CD4-positive, alpha-beta T cell treated with Interleukin-4 for 4 hours (primary cell): ENCODE data around the gene OR6C65.
"Not testable (repeated sequence)": the region's sequence is repeated elsewhere in the genome, so short reads cannot be mapped to it uniquely, and the experiment has no call there.

Experiments
- DNase-seq: peaks from one replicate; pipeline ENCODE4 v3.0.0-alpha.2; 2020

Gene OR6C65

GRCh38 chr12:55400229-55400628, at the start of gene OR6C65:
Gene OR6C65, plus strand, starts transcription at chr12:55400529. Its CDS starts 0 bp downstream, at chr12:55400529.
- no peak for DNase-seq

DNA sequence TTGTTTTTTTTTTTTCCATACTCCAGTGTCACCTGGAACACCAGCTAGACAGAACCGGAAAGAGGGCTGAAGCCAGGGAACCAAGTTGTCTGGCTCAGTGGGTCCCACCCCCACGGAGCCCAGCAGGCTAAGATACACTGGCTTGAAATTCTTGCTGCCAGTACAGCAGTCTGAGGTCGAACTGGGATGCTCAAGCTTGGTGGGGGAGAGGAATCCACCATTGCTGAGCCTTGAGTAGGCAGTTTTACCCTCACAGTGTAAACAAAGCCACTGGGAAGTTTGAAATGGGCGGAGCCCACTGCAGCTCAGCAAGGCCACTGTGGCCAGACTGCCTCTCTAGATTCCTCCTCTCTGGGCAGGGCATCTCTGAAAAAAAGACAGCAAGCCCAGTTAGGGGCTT, 45.0 kb upstream of the OR6C65 start:
- DNase-seq: not testable (repeated sequence)

DNA sequence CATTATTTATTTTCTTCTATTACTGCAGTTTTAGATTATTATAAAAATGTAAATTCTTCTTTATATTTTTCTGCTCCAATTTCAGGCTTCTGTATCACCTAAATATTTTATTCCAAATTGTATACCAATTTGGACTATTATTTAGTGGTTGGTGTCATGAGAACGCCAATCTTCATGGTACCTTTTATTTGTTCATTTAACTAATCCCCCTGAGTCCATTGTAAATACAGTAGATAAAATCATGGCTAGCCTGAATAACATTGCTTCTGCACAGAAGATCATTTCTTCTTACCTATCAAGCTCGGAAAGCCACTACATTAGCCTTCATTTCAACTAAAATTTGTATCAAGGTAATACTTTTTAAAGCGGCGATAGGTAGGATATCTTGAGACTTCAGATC, 37.7 kb upstream of the OR6C65 start, which contains the start of gene OR6C75:
Gene OR6C75, plus strand, starts transcription at position 301 of the 400 bp plus-strand sequence. CDS start 2,136 bp downstream, outside the sequence.
- no peak for DNase-seq

DNA sequence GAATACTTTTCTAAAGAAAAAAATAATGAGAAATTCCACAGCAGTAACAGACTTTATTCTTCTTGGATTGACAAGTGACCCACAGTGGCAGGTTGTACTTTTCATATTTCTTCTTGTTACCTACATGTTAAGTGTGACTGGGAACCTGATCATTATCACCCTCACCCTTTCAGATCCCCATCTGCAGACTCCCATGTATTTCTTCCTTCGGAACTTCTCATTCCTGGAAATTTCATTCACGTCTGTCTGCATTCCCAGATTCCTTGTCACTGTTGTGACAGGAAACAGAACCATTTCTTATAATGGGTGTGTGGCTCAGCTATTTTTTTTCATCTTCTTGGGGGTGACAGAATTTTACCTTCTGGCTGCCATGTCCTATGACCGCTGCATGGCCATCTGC, 35.2 kb upstream of the OR6C65 start:
- no peak for DNase-seq

GRCh38 chr12:55372521-55372920, 27.8 kb upstream of the OR6C65 start:
- no peak for DNase-seq

DNA sequence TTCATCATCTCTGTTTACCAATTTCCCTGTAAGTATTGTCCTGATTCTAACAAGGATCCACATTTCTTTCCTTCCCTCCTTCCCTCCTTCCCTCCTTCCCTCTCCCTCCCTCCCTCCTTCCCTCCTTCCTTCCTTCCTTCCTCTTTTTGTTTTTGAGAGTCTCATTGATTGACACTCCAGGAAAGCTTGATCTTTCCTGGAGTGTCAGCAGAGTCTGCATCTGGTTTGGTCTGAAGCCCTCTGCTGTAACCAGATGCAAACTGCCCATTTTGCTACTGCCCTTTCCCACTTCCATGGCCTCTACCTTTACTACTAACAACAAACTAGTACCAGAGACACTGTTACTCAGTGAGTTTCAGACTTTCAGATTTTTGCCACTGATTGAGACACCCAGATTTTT, 14.4 kb upstream of the OR6C65 start:
- DNase-seq: no peak

DNA sequence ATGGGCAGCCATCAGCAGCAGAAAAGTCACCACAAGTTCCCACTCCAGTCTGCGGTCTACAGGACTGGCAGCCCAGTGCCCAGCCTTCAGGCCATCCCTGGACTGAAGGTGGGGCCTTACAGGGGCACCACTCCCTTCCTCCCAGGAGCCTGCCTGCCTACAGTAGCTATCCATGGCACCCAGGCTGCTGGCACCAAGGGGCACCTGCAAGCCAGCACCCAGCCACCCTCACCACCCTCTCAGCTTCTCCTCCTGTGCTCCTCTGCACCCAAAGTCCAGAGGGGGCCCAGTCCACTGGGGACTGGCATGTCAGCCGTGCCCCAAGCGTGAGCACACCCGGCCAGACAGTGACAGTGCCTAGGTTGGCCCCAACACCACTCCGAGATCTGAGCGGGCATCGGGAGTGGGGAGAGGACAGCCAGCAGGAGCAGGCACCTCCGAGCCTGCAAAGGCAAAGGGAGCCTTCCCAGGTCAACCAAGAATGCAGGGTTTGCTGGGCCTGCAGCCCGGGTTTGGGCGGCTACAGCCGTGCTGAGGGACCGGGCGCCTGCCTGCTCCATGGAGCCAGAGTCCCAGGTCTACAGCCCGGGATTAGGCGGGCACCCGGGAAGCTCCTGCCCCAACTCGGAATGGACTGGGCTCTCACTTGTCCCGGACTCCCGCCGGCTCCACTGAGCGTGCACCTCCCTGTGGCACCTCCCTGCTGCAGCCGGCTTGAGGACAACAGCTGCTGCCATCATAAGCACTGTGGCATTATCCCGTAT, 8.1 kb upstream of the OR6C65 start:
- no peak for DNase-seq

GRCh38 chr12:55396326-55396725, 4.0 kb upstream of the OR6C65 start:
- no peak for DNase-seq

GRCh38 chr12:55407866-55408265, 7.5 kb downstream of the OR6C65 start:
- no peak for DNase-seq

- not testable (repeated sequence) for DNase-seq
Measured at GRCh38 chr12:55409133-55409532, 8.8 kb downstream of the OR6C65 start.

GRCh38 chr12:55412138-55412537, 11.8 kb downstream of the OR6C65 start:
- not testable (repeated sequence) for DNase-seq

GRCh38 chr12:55413498-55414388, 13.4 kb downstream of the OR6C65 start:
- not testable (repeated sequence) for DNase-seq

- not testable (repeated sequence) for DNase-seq
Measured at GRCh38 chr12:55414396-55414823, 14.1 kb downstream of the OR6C65 start.

- DNase-seq: not testable (repeated sequence)
Measured at GRCh38 chr12:55414889-55415288, 14.6 kb downstream of the OR6C65 start.

GRCh38 chr12:55416961-55417360, 16.6 kb downstream of the OR6C65 start:
- DNase-seq: no peak

DNA sequence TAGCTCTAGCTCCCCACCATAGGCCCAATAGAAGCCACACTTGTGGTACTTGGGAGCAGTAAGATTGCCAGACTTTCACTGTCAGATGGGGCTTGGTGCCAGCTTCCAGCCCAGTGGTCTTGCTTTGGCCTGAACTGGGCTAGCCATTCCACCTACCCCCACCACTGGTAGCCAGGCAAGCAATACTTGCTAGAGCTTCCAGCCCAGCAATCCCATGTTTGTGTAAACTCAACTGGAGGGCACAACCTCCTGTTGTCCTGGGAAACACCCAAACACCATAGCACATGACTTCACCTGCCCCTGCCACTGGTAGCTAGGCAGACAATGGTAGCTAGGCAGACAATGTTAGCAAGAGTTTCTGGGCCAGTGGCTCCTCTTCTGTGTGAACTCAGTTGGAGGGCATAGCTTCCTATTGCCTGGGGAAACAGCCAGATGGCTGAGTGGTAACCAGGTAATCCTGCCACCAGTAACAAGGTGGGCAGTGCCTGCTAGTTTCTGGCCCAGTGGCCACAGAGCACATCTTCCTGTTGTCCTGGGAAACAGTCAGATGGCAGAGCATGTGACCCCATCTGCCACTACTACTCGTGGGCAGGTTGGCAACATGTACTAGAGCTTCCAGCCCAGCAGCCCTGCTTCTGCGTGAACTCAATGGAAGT, 20.1 kb downstream of the OR6C65 start:
- DNase-seq: no peak

DNA sequence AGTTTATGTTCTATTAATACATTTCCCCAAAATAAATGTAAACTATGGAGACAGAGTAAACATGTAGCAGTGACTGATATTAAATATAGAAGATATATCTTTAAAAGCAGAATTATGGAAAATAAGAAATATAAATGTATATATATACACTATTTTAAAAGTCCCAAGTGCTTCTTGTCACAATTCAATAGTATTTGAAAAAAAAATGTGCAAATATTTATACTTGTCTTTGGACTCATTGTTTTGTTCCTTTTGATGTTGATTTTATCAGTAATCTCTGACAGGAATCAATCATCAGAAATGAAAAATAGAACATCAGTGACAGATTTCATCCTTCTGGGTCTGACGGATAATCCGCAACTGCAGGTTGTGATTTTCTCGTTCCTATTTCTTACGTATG, 25.6 kb downstream of the OR6C65 start, which contains the start of gene OR6C76:
Gene OR6C76, plus strand, starts transcription at position 301 of the 400 bp plus-strand sequence. Its CDS starts 0 bp downstream, at position 301.
- DNase-seq: no peak

DNA sequence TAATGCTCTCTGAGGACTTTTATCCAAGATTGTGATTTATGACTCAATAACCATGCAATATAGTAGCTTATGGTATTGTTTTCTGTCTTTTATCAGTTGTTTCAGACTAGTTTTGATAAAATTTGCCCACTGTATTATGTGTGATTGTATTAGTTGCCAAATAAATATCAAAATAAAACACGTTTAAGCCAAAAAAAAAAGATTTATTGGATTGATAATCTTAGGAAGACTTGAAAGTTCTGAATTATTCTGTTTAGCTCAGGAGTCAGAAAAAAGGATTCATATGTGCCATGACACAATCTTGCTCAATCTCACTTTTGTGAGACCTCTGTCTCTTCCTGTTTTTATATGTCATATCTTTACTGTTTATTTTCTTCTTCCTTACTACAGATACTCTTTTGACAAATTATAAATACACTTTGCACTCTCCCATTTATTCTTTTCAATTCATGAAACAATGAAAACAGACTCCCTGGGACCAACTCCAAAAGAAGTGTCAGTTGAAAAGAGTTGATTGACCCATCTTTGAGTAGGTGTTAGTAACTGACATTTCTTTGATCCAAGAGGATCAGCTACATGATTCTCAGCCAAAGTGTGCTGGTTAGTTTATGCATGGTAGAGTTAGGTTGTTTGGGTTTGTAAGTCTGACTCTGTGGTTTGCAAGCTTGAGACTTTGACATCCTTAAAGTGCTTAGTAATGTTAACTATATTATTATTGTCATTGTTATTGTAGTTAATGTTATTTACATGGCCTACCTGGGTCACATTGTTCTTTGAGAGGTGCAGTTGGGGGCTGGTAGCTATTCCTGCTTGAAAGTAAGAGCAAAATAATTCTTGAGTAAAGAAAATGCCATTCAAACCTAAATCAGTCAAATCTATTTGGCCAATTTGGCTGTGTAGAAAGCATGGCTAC, 28.3 kb downstream of the OR6C65 start:
- DNase-seq: no peak

- not testable (repeated sequence) for DNase-seq
Measured at GRCh38 chr12:55441233-55441632, 40.9 kb downstream of the OR6C65 start.

- DNase-seq: no peak
Measured at GRCh38 chr12:55443776-55444175, 43.4 kb downstream of the OR6C65 start, which contains the start of gene OR6C2. Gene OR6C2, plus strand, starts transcription at chr12:55444076. Its CDS starts 8,138 bp downstream, at chr12:55452214.

GRCh38 chr12:55445357-55445756, 45.0 kb downstream of the OR6C65 start:
- no peak for DNase-seq

- no peak for DNase-seq
Measured at GRCh38 chr12:55446326-55446725, 46.0 kb downstream of the OR6C65 start.
